Measurements from ENCODE around the gene ZNF740. TPM values are rescaled to one million over a fixed set of nuclear protein-coding genes. Genes with fewer than 3 reads are reported as not detected.

Gene ZNF740
- total and polyA plus RNA-seq, 2 experiments from 2014 or later: 3.9 to 6.5 TPM

GRCh38 chr12:53196486-53196885 is 16.0 kb downstream of the ZNF740 start:
- Histone ChIP-seq H3K36me3 (ENCODE audit: low read depth) (no peaks in the 10 kb centered on the region), H3K27me3 (replicated peaks; ENCODE audit: insufficient read depth) (no peaks in the 10 kb centered on the region), H3K9me3 (ENCODE audit: low read depth) (no peaks in the 10 kb centered on the region), H3K9me2 (ENCODE audit: insufficient read depth) (no peaks in the 10 kb centered on the region), H3K9ac (no peak overlapping the region), H3F3A (ENCODE audit: insufficient read depth) (no peaks in the 10 kb centered on the region; the same call in 1 of the 2 replicates), H4K20me1 (ENCODE audit: insufficient read depth) (no peaks in the 10 kb centered on the region), H3K4me3 (no peak overlapping the region), H3K79me2 (ENCODE audit: insufficient read depth) (no peaks in the 10 kb centered on the region), H3K4me1 (ENCODE audit: insufficient read depth) (no peaks in the 10 kb centered on the region; the same call in 1 of the 2 replicates), H3K27ac (no peak overlapping the region), H3K4me2 (ENCODE audit: unreplicated experiment) (no peak overlapping the region), H2AFZ (no peak overlapping the region)
- in situ Hi-C loops (cut with MboI): no loop called here
- 81% methylated on average over 14 of the region's 14 CpGs for WGBS, 2 experiments (ENCODE audit: low coverage in 1 of 2, low lambda C conversion rate in 2 of 2, missing lambda C conversion rate in 2 of 2)
- TF ChIP-seq EZH2 (IDR thresholded peaks at IDR 0.05; ENCODE audit: insufficient read depth, poor library complexity, severe bottlenecking) (no peak), EZH2phosphoT487 (IDR thresholded peaks at IDR 0.05; ENCODE audit: insufficient read depth, low read depth) (no peak)
- no peak for DNase-seq

GRCh38 chr12:53197011-53197640 is 16.6 kb downstream of the ZNF740 start:
- WGBS, 2 experiments (ENCODE audit: low coverage in 1 of 2, low lambda C conversion rate in 2 of 2, missing lambda C conversion rate in 2 of 2): 84 to 85% methylated on average over 17 to 19 of the region's 19 CpGs

GRCh38 chr12:53198486-53199110 is 18.1 kb downstream of the ZNF740 start:
- Histone ChIP-seq H3K9ac (no peak overlapping the region), H3K36me3 (ENCODE audit: low read depth) (no peaks in the 10 kb centered on the region), H3K4me2 (ENCODE audit: unreplicated experiment) (no peak overlapping the region), H3K27ac (no peak overlapping the region), H4K20me1 (ENCODE audit: insufficient read depth) (no peaks in the 10 kb centered on the region), H3K79me2 (ENCODE audit: insufficient read depth) (no peaks in the 10 kb centered on the region), H3K4me3 (no peak overlapping the region), H2AFZ (no peak overlapping the region), H3K9me3 (ENCODE audit: low read depth) (no peaks in the 10 kb centered on the region), H3K27me3 (replicated peaks; ENCODE audit: insufficient read depth) (no peaks in the 10 kb centered on the region), H3K4me1 (ENCODE audit: insufficient read depth) (no peaks in the 10 kb centered on the region; the same call in 1 of the 2 replicates), H3F3A (ENCODE audit: insufficient read depth) (no peaks in the 10 kb centered on the region), H3K9me2 (ENCODE audit: insufficient read depth) (no peaks in the 10 kb centered on the region)
- DNase-seq: no peak
- in situ Hi-C loops (cut with MboI): no loop called here
- WGBS, 2 experiments (ENCODE audit: low coverage in 1 of 2, low lambda C conversion rate in 2 of 2, missing lambda C conversion rate in 2 of 2): 97% methylated on average over 4 to 5 of the region's 5 CpGs
- no peak for TF ChIP-seq EZH2 (IDR thresholded peaks at IDR 0.05; ENCODE audit: insufficient read depth, poor library complexity, severe bottlenecking)

More at GRCh38 chr12:53197011-53197640, 16.6 kb downstream of the ZNF740 start:
- Histone ChIP-seq H3K9ac (no peak overlapping the region), H3K4me3 (no peak overlapping the region), H3K27ac (no peak overlapping the region), H3F3A (ENCODE audit: insufficient read depth) (no peaks in the 10 kb centered on the region), H2AFZ (peak overlapping the region; percentile 83), H3K9me2 (ENCODE audit: insufficient read depth) (no peaks in the 10 kb centered on the region), H3K4me2 (ENCODE audit: unreplicated experiment) (no peak overlapping the region), H3K36me3 (ENCODE audit: low read depth) (no peaks in the 10 kb centered on the region), H3K4me1 (ENCODE audit: insufficient read depth) (no peaks in the 10 kb centered on the region; the same call in 1 of the 2 replicates), H3K79me2 (ENCODE audit: insufficient read depth) (no peaks in the 10 kb centered on the region), H4K20me1 (ENCODE audit: insufficient read depth) (no peaks in the 10 kb centered on the region), H3K27me3 (replicated peaks; ENCODE audit: insufficient read depth) (no peaks in the 10 kb centered on the region), H3K9me3 (ENCODE audit: low read depth) (no peaks in the 10 kb centered on the region)
- in situ Hi-C loops (cut with MboI): no loop called here
- TF ChIP-seq EZH2 (IDR thresholded peaks at IDR 0.05; ENCODE audit: insufficient read depth, poor library complexity, severe bottlenecking) (no peak), EZH2phosphoT487 (IDR thresholded peaks at IDR 0.05; ENCODE audit: insufficient read depth, low read depth) (no peak)
- no peak for DNase-seq

GRCh38 chr12:53199700-53200099 is 19.2 kb downstream of the ZNF740 start:
- Histone ChIP-seq H3K4me3 (no peak overlapping the region), H3K27me3 (replicated peaks; ENCODE audit: insufficient read depth) (no peaks in the 10 kb centered on the region), H3K9ac (no peak overlapping the region), H3K4me1 (ENCODE audit: insufficient read depth) (no peaks in the 10 kb centered on the region; the same call in 1 of the 2 replicates), H2AFZ (no peak overlapping the region), H3K4me2 (ENCODE audit: unreplicated experiment) (no peak overlapping the region), H3K9me3 (ENCODE audit: low read depth) (no peaks in the 10 kb centered on the region), H3K79me2 (ENCODE audit: insufficient read depth) (no peaks in the 10 kb centered on the region), H3K36me3 (ENCODE audit: low read depth) (no peaks in the 10 kb centered on the region), H3F3A (ENCODE audit: insufficient read depth) (0 out of 2 replicates have a peak, but pooled peaks cover under 1% of the 10 kb centered on the region), H4K20me1 (ENCODE audit: insufficient read depth) (no peaks in the 10 kb centered on the region), H3K9me2 (ENCODE audit: insufficient read depth) (no peaks in the 10 kb centered on the region), H3K27ac (no peak overlapping the region)
- 94% methylated on average over 3 of the region's 3 CpGs for WGBS, 2 experiments (ENCODE audit: low coverage in 1 of 2, low lambda C conversion rate in 2 of 2, missing lambda C conversion rate in 2 of 2)
- in situ Hi-C loops (cut with MboI): no loop called here
- DNase-seq: no peak
- TF ChIP-seq EZH2phosphoT487 (IDR thresholded peaks at IDR 0.05; ENCODE audit: insufficient read depth, low read depth) (no peak), EZH2 (IDR thresholded peaks at IDR 0.05; ENCODE audit: insufficient read depth, poor library complexity, severe bottlenecking) (no peak)

Measured in GM23248 (cell line).